ENCODE results near the gene APP.

APP gene

GRCh38 chr21:26011292-26011940 lies 159.2 kb downstream of the APP start:
- no peak for TF ChIP-seq CTCF (IDR thresholded peaks at IDR 0.05; ENCODE audit: low read depth, low read length)
- no peaks in the 10 kb centered on the region for H3K4me1 ChIP-seq
- H3K27me3 ChIP-seq: no peaks in the 10 kb centered on the region
- no peak for DNase-seq
- no peak overlapping the region for H3K4me3 ChIP-seq (ENCODE audit: low read depth, low read length)
- H3K9me3 ChIP-seq: no peaks in the 10 kb centered on the region
- H3K36me3 ChIP-seq: no peaks in the 10 kb centered on the region; the same call in 1 of the 2 replicates

- no peaks in the 10 kb centered on the region for H3K4me1 ChIP-seq
- no peak for DNase-seq
- no peaks in the 10 kb centered on the region for H3K9me3 ChIP-seq
- no peak for TF ChIP-seq CTCF (IDR thresholded peaks at IDR 0.05; ENCODE audit: low read depth, low read length)
- H3K4me3 ChIP-seq (ENCODE audit: low read depth, low read length): no peak overlapping the region
- no peaks in the 10 kb centered on the region for H3K27me3 ChIP-seq
- H3K36me3 ChIP-seq: peaks cover 6% of the 10 kb centered on the region; the same call in 1 of the 2 replicates
Measured at GRCh38 chr21:26007951-26008498, 162.5 kb downstream of the APP start.

GRCh38 chr21:26005464-26005863 lies 165.1 kb downstream of the APP start:
- H3K9me3 ChIP-seq: no peaks in the 10 kb centered on the region
- peaks cover 9% of the 10 kb centered on the region for H3K36me3 ChIP-seq
- TF ChIP-seq CTCF (IDR thresholded peaks at IDR 0.05; ENCODE audit: low read depth, low read length): no peak
- H3K4me3 ChIP-seq (ENCODE audit: low read depth, low read length): no peak overlapping the region
- no peak for DNase-seq
- no peaks in the 10 kb centered on the region for H3K4me1 ChIP-seq
- H3K27me3 ChIP-seq: no peaks in the 10 kb centered on the region

GRCh38 chr21:26003404-26003803 lies 167.2 kb downstream of the APP start:
- no peak for DNase-seq

GRCh38 chr21:26001356-26001755 lies 169.2 kb downstream of the APP start:
- TF ChIP-seq CTCF (IDR thresholded peaks at IDR 0.05; ENCODE audit: low read depth, low read length): no peak
- Histone ChIP-seq H3K4me1 (no peaks in the 10 kb centered on the region), H3K27me3 (no peaks in the 10 kb centered on the region), H3K9me3 (no peaks in the 10 kb centered on the region), H3K36me3 (peaks cover 27% of the 10 kb centered on the region), H3K4me3 (ENCODE audit: low read depth, low read length) (no peak overlapping the region)
- no peak for DNase-seq

More at GRCh38 chr21:26003404-26003803, 167.2 kb downstream of the APP start:
- no peaks in the 10 kb centered on the region for H3K4me1 ChIP-seq
- peaks cover 20% of the 10 kb centered on the region for H3K36me3 ChIP-seq
- no peak for TF ChIP-seq CTCF (IDR thresholded peaks at IDR 0.05; ENCODE audit: low read depth, low read length)
- H3K9me3 ChIP-seq: no peaks in the 10 kb centered on the region
- no peak overlapping the region for H3K4me3 ChIP-seq (ENCODE audit: low read depth, low read length)
- no peaks in the 10 kb centered on the region for H3K27me3 ChIP-seq

GRCh38 chr21:25999921-26000582 lies 170.5 kb downstream of the APP start:
- TF ChIP-seq CTCF (IDR thresholded peaks at IDR 0.05; ENCODE audit: low read depth, low read length): no peak
- H3K27me3 ChIP-seq: no peaks in the 10 kb centered on the region
- DNase-seq: no peak
- no peaks in the 10 kb centered on the region for H3K9me3 ChIP-seq
- no peak overlapping the region for H3K4me3 ChIP-seq (ENCODE audit: low read depth, low read length)
- peaks cover 25% of the 10 kb centered on the region for H3K36me3 ChIP-seq
- no peaks in the 10 kb centered on the region for H3K4me1 ChIP-seq
